Body of pancreas (tissue), 4 donors: ENCODE data around the gene BEND5. TPM values are rescaled to one million over a fixed set of nuclear protein-coding genes. Genes with fewer than 3 reads are reported as not detected.
A peak's percentile ranks its signal among the peaks of the same experiment; 100 is the strongest.

Experiments used
- ATAC-seq: fragments of 150-250 bp; one replicate; pipeline ENCODE4 v1.9.1; 2016
- DNase-seq, 4 donors: peaks; one replicate each; pipeline ENCODE4 v3.0.0-alpha.2; 2019
- H3K27ac ChIP-seq, 4 donors: fragments of 200-600 bp; sonication (generic); 1 replicate in 3 of 4; 2 replicates in 1 of 4; pipeline versions ENCODE4 v1.5.1 to v1.6.1; 2016 to 2019; ENCODE audit warnings: mild to moderate bottlenecking in 1 of 4, mixed read lengths in 1 of 4, moderate library complexity in 1 of 4
- H3K27me3 ChIP-seq, 2 donors: fragments of 200-600 bp; sonication (generic); one replicate each; pipeline ENCODE4 v1.6.0; 2016; ENCODE audit warnings: mild to moderate bottlenecking in 1 of 2
- H3K36me3 ChIP-seq, 2 donors: fragments of 200-600 bp; sonication (generic); replicated peaks in 1 of 2; 2 replicates each; pipeline ENCODE4 v1.5.1; 2016; ENCODE audit warnings: low read depth in 2 of 2; ENCODE audit not compliant: insufficient read depth in 1 of 2
- H3K4me1 ChIP-seq: fragments of 200-600 bp; sonication (generic); one replicate; pipeline ENCODE4 v1.6.0; 2016
- H3K4me3 ChIP-seq, 2 donors: fragments of 200-600 bp; sonication (generic); 1 replicate in 1 of 2; 2 replicates in 1 of 2; pipeline ENCODE4 v1.5.1; 2016 to 2019
- H3K9me3 ChIP-seq, 3 donors: fragments of 200-600 bp; sonication (generic); 1 replicate in 2 of 3; 2 replicates in 1 of 3; pipeline ENCODE4 v1.5.1; 2016
- POLR2A ChIP-seq, 3 donors: fragments of 450-650 bp; IDR thresholded peaks; one replicate each; pipeline ENCODE4 v1.6.1; 2016; ENCODE audit warnings: antibody characterized with exemption in 3 of 3, mild to moderate bottlenecking in 2 of 3
- WGBS, 2 donors: methylation state at CpG; one replicate each; pipeline ENCODE4 v1.1.5; 2017; 5-methylcytosine and 5-hydroxymethylcytosine counted together
- intact Hi-C: fragments of 100-400 bp; cut with DNase I; formaldehyde crosslinking; loops from one replicate; pipeline ENCODE4 v1.15.1; 2023
- total RNA-seq, 2 donors: library from RNA; depleted of rRNA; stranded (reverse); fragments of >200 nt; gene quantifications; one replicate each; pipeline ENCODE4 v1.1.0, GENCODE V29; 2016
- TF ChIP-seq, protein P1 (sequence below), 7 experiments: fragments of 450-650 bp in 4 of 7; fragments of 200-600 bp in 3 of 7; sonication (generic) in 3 of 7; IDR thresholded peaks; one replicate each; pipeline ENCODE4 v1.5.1; 2016 to 2019; ENCODE audit warnings: antibody characterized with exemption in 7 of 7

The BEND5 gene
- total RNA-seq, 2 donors from 2014 or later = 2.3 to 8.6 TPM

DNA sequence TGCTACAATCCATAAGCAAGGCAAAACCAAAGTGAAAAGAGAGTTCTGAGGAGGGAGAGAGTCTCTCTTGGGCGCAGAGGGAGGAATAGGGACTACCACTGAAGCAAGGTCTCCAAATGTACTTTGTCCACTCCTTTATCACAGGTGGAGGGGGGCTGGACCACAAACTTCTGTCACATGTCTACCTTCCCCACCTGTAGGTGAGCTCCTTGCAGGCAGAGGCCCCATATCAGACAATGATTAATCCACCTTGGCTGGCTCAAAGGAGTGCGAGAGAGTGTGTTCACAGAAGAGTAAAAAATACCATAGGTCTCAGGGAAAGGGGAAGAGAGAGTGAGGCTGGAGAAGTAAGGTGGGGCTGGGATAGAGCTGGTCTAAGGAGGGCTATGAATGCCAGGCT is 4.5 kb downstream of the BEND5 start:
- H3K36me3 ChIP-seq = no peaks in the 10 kb centered on the region
- DNase-seq = peak in 3 of 4 donors; percentile 22 to 64 (median 32)
- intact Hi-C loops = no loop called here
- no peaks in the 10 kb centered on the region for H3K27me3 ChIP-seq
- H3K27ac ChIP-seq = no peak overlapping the region
- 28 to 56% methylated on average over 2 of the region's 2 CpGs for WGBS, 2 donors
- H3K4me1 ChIP-seq = peaks cover 20% of the 10 kb centered on the region
- no peak for ATAC-seq
- no peak overlapping the region for H3K4me3 ChIP-seq
- no peaks in the 10 kb centered on the region for H3K9me3 ChIP-seq
- no peak for TF ChIP-seq POLR2A (IDR thresholded peaks at IDR 0.05)
- TF ChIP-seq, protein P1, sequence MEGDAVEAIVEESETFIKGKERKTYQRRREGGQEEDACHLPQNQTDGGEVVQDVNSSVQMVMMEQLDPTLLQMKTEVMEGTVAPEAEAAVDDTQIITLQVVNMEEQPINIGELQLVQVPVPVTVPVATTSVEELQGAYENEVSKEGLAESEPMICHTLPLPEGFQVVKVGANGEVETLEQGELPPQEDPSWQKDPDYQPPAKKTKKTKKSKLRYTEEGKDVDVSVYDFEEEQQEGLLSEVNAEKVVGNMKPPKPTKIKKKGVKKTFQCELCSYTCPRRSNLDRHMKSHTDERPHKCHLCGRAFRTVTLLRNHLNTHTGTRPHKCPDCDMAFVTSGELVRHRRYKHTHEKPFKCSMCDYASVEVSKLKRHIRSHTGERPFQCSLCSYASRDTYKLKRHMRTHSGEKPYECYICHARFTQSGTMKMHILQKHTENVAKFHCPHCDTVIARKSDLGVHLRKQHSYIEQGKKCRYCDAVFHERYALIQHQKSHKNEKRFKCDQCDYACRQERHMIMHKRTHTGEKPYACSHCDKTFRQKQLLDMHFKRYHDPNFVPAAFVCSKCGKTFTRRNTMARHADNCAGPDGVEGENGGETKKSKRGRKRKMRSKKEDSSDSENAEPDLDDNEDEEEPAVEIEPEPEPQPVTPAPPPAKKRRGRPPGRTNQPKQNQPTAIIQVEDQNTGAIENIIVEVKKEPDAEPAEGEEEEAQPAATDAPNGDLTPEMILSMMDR (IDR thresholded peaks at IDR 0.05) = no peak

DNA sequence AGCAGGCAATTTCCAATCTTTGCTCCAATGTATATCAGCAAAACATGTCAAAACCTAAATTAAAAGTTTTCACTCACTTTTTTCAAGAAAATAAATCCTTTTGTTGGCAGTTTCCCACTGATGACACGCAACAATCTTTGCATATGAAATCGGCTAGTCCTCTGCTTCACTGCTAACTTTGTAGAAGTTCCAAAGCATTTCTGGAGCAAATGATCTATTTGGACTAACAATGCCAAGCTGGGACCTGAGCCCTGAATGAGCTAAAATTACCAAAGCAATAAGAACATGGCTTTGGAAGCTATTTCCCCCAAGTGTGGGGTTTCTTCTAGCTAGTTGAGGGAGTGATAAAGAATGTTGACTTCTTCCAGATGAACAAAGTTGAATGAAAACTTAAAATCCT is 5.1 kb downstream of the BEND5 start:
- ATAC-seq = no peak
- TF ChIP-seq POLR2A (IDR thresholded peaks at IDR 0.05) = no peak
- TF ChIP-seq, protein P1 (IDR thresholded peaks at IDR 0.05) = no peak
- no peak for DNase-seq
- WGBS, 2 donors = 74 to 84% methylated on average over 2 of the region's 2 CpGs
- H3K4me1 ChIP-seq = peaks cover 20% of the 10 kb centered on the region
- no peak overlapping the region for H3K27ac ChIP-seq
- intact Hi-C loops = no loop called here
- H3K36me3 ChIP-seq = no peaks in the 10 kb centered on the region
- H3K9me3 ChIP-seq = no peaks in the 10 kb centered on the region
- no peak overlapping the region for H3K4me3 ChIP-seq
- H3K27me3 ChIP-seq = no peaks in the 10 kb centered on the region

DNA sequence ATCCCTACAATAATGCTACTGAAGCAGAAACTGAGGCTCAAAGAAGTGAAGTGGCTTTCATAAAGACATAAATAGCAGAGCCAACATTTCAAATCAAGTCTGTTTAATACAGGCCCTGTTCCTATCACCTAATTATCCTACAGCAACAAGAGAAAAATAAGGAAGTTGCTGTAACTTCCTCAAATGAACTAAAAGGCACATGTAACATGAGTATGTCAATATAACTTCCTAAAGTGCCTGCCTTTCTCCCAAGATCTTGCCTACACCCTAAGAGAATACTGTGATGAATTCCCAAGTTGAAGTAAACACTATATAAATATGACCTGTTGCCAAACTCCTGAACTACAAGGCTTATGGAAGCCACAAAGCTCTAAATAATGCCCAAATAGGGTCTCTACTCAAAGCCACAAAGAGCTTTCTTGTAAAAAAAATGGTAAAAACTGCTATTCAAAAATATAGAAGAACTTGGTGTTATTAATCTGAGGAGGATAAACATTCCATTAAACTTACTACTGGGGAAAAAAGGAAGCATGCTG is 8.6 kb downstream of the BEND5 start:
- ATAC-seq (no peak), DNase-seq (no peak)
- Histone ChIP-seq H3K27me3 (no peaks in the 10 kb centered on the region), H3K36me3 (no peaks in the 10 kb centered on the region), H3K27ac (no peak overlapping the region), H3K4me3 (no peak overlapping the region), H3K9me3 (no peaks in the 10 kb centered on the region), H3K4me1 (peaks cover 8% of the 10 kb centered on the region)
- intact Hi-C loops = no loop called here
- TF ChIP-seq, protein P1 (IDR thresholded peaks at IDR 0.05) = no peak
- TF ChIP-seq POLR2A (IDR thresholded peaks at IDR 0.05) = no peak

DNA sequence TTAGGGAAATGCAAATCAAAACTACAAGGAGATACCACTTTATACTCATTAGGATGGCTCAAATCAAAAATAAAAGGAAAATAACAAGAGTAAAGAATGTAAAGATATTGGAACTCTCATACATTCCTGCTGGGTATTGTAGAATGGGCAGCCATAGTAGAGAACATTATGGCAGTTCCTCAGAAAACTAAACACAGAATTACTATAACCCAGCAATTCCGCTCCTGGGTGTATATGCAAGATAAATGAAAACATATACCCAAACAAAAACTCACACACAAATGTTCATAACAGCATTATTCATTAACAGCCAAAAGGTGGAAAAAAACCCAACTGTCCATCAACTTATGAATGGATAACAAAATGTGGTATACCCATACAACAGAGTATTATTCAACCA is 11.4 kb downstream of the BEND5 start:
- Histone ChIP-seq H3K27ac (no peak overlapping the region), H3K36me3 (no peaks in the 10 kb centered on the region), H3K9me3 (no peaks in the 10 kb centered on the region), H3K27me3 (no peaks in the 10 kb centered on the region), H3K4me1 (no peaks in the 10 kb centered on the region), H3K4me3 (no peak overlapping the region)
- 93 to 100% methylated on average over 1 of the region's 1 CpG for WGBS, 2 donors
- ATAC-seq (no peak), DNase-seq (no peak)
- intact Hi-C loops = no loop called here
- TF ChIP-seq, protein P1 (IDR thresholded peaks at IDR 0.05) = no peak
- no peak for TF ChIP-seq POLR2A (IDR thresholded peaks at IDR 0.05)

DNA sequence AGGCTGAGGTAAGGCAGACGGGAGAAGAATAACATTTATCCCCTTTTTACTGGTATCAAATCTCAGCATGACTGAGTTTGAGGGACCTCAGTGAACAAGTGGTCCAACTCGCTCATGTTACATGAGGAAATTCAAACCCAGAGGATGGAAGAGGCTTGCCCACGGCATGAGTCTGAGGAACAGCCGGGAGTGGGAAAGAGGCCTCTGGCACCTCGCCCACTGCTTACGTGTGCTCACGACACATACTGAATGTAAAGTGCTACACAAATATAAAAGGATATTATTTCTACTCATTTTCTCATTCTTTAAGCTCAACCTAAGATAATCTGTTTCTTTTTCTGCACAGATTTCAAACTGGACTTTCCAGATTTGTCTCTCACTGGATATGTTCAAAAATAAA is 14.7 kb downstream of the BEND5 start:
- Histone ChIP-seq H3K27ac (no peak overlapping the region), H3K9me3 (no peaks in the 10 kb centered on the region), H3K27me3 (no peaks in the 10 kb centered on the region), H3K4me1 (no peaks in the 10 kb centered on the region), H3K36me3 (peaks cover 0 to 3% of the 10 kb centered on the region in 2 donors), H3K4me3 (no peak overlapping the region)
- intact Hi-C loops = no loop called here
- TF ChIP-seq, protein P1 (IDR thresholded peaks at IDR 0.05) = no peak
- no peak for TF ChIP-seq POLR2A (IDR thresholded peaks at IDR 0.05)
- DNase-seq = no peak
- 84 to 88% methylated on average over 7 of the region's 7 CpGs for WGBS, 2 donors
- no peak for ATAC-seq
